H1 (cell line): ENCODE data around the gene SMAD1. TPM values are rescaled to one million over a fixed set of nuclear protein-coding genes. Genes with fewer than 3 reads are reported as not detected.
A peak's percentile ranks its signal among the peaks of the same experiment; 100 is the strongest.

Experiments
- CTCF ChIA-PET: fragments of 300-600 bp; sonication (Branson Sonifier 250); formaldehyde crosslinking; loops from one replicate; lab custom pipeline; 2021; ENCODE audit not compliant: partially characterized antibody; lab: Charles Lee
- POLR2A ChIA-PET: fragments of 300-600 bp; sonication (Branson Sonifier 250); formaldehyde crosslinking; loops from one replicate; lab custom pipeline; 2021; ENCODE audit warnings: inconsistent platforms; ENCODE audit not compliant: partially characterized antibody; lab: Charles Lee
- DNase-seq, 2 experiments: peaks; one replicate each; pipeline versions ENCODE4 v3.0.0 to v3.0.0-alpha.2; 2010 to 2022; ENCODE audit warnings: low spot score in 2 of 2, low read depth in 1 of 2, mixed read lengths in 1 of 2
- FAIRE-seq: peaks from 2 replicates; lab custom pipeline; 2011; peaks lifted over from hg19 to GRCh38; lab: Jason Lieb, UNC
- H2AFZ ChIP-seq: 2 replicates; pipeline ENCODE4 v1.8.1; 2012; ENCODE audit warnings: low read length, inconsistent platforms
- H2AK5ac ChIP-seq: 2 replicates; pipeline ENCODE4 v1.6.1; 2013; ENCODE audit warnings: low read depth, low read length
- H2BK120ac ChIP-seq: replicated peaks from 2 replicates; pipeline ENCODE3; 2013; ENCODE audit warnings: low read depth, low read length, inconsistent platforms
- H2BK12ac ChIP-seq: 2 replicates; pipeline ENCODE4 v1.6.1; 2013; ENCODE audit warnings: low read depth, low read length
- H2BK15ac ChIP-seq: 2 replicates; pipeline ENCODE4 v1.6.1; 2013; ENCODE audit warnings: low read length
- H2BK20ac ChIP-seq: 2 replicates; pipeline ENCODE4 v1.6.1; 2013; ENCODE audit warnings: low read length
- H2BK5ac ChIP-seq: 2 replicates; pipeline ENCODE4 v1.6.1; 2013; ENCODE audit warnings: low read depth, low read length
- H3K14ac ChIP-seq: 2 replicates; pipeline ENCODE4 v1.6.1; 2013; ENCODE audit warnings: inconsistent platforms; ENCODE audit not compliant: insufficient read length
- H3K18ac ChIP-seq: 2 replicates; pipeline ENCODE4 v1.6.1; 2013; ENCODE audit warnings: low read length; ENCODE audit errors: extremely low read depth
- H3K23ac ChIP-seq: 2 replicates; pipeline ENCODE4 v1.6.1; 2013; ENCODE audit warnings: inconsistent platforms; ENCODE audit not compliant: insufficient read length
- H3K23me2 ChIP-seq: 2 replicates; pipeline ENCODE4 v1.6.1; 2013; ENCODE audit warnings: low read depth, low read length
- H3K27ac ChIP-seq: 2 replicates; pipeline ENCODE4 v1.6.1; 2011; ENCODE audit warnings: low read depth, low read length, inconsistent platforms
- H3K27me3 ChIP-seq, 4 experiments: replicated peaks in 1 of 4; 1 replicate in 1 of 4; 2 replicates in 3 of 4; pipeline versions ENCODE4 v1.6.1 to v1.8.1; 2011 to 2013; ENCODE audit warnings: low read length in 3 of 4, mild to moderate bottlenecking in 3 of 4, inconsistent platforms in 2 of 4, mixed read lengths in 2 of 4, moderate library complexity in 1 of 4; ENCODE audit not compliant: control insufficient read depth in 3 of 4, insufficient read depth in 3 of 4; ENCODE audit errors: extremely low read depth in 1 of 4
- H3K36me3 ChIP-seq, 4 experiments: 2 replicates each; pipeline versions ENCODE4 v1.6.1 to v1.8.1; 2011 to 2013; ENCODE audit warnings: mild to moderate bottlenecking in 4 of 4, low read length in 3 of 4, moderate library complexity in 2 of 4, control low read depth in 1 of 4, inconsistent platforms in 1 of 4; ENCODE audit not compliant: insufficient read depth in 4 of 4, control insufficient read depth in 2 of 4
- H3K4ac ChIP-seq: replicated peaks from 2 replicates; pipeline ENCODE3; 2013; ENCODE audit warnings: low read length, low read depth, mixed read lengths, inconsistent platforms; ENCODE audit not compliant: insufficient read length
- H3K4me1 ChIP-seq, 4 experiments: replicated peaks in 1 of 4; 1 replicate in 1 of 4; 2 replicates in 3 of 4; pipeline versions ENCODE4 v1.6.1 to v1.8.1; 2011 to 2013; ENCODE audit warnings: low read length in 3 of 4, inconsistent platforms in 2 of 4, mixed read lengths in 1 of 4; ENCODE audit not compliant: insufficient read depth in 4 of 4, control insufficient read depth in 3 of 4
- H3K4me2 ChIP-seq, 2 experiments: 2 replicates each; pipeline versions ENCODE4 v1.6.1 to v1.8.1; 2011 to 2013; ENCODE audit warnings: low read depth in 2 of 2, low read length in 2 of 2, control low read depth in 1 of 2, inconsistent platforms in 1 of 2, mild to moderate bottlenecking in 1 of 2; ENCODE audit not compliant: insufficient read depth in 1 of 2
- H3K4me3 ChIP-seq, 4 experiments: fragments of 200-600, 300-600 bp in 1 of 4; sonication (generic), shearing (Covaris generic), sonication (Bioruptor Twin) in 1 of 4; 2 replicates each; pipeline versions ENCODE4 v1.5.1 to v1.8.1; 2011 to 2016; ENCODE audit warnings: low read length in 4 of 4, low read depth in 3 of 4, control low read depth in 2 of 4, inconsistent platforms in 2 of 4, mild to moderate bottlenecking in 2 of 4, mixed read lengths in 1 of 4, moderate library complexity in 1 of 4; ENCODE audit not compliant: insufficient read depth in 2 of 4; ENCODE audit errors: extremely low read depth in 1 of 4
- H3K56ac ChIP-seq: replicated peaks from 2 replicates; pipeline ENCODE3; 2013; ENCODE audit warnings: low read depth, mild to moderate bottlenecking, mixed read lengths, low read length, inconsistent platforms; ENCODE audit not compliant: insufficient read length
- H3K79me1 ChIP-seq: 2 replicates; pipeline ENCODE4 v1.6.1; 2013; ENCODE audit warnings: low read depth, low read length, control low read depth
- H3K79me2 ChIP-seq, 2 experiments: 2 replicates each; pipeline versions ENCODE4 v1.6.1 to v1.8.1; 2012 to 2013; ENCODE audit warnings: low read length in 2 of 2, mild to moderate bottlenecking in 2 of 2, inconsistent platforms in 1 of 2; ENCODE audit not compliant: insufficient read depth in 2 of 2, control insufficient read depth in 1 of 2
- H3K9ac ChIP-seq, 4 experiments: replicated peaks in 1 of 4; 1 replicate in 1 of 4; 2 replicates in 3 of 4; pipeline versions ENCODE4 v1.6.1 to v1.8.1; 2011 to 2013; ENCODE audit warnings: low read depth in 3 of 4, low read length in 3 of 4, control low read depth in 2 of 4, mild to moderate bottlenecking in 2 of 4, moderate library complexity in 2 of 4, inconsistent platforms in 1 of 4; ENCODE audit errors: extremely low read depth in 1 of 4
- H3K9me3 ChIP-seq, 2 experiments: 2 replicates each; pipeline versions ENCODE4 v1.6.1 to v1.8.1; 2012 to 2013; ENCODE audit warnings: mild to moderate bottlenecking in 2 of 2, moderate library complexity in 2 of 2, control low read depth in 1 of 2, inconsistent platforms in 1 of 2, low read depth in 1 of 2, low read length in 1 of 2, mixed read lengths in 1 of 2; ENCODE audit not compliant: insufficient read depth in 2 of 2
- H4K20me1 ChIP-seq, 2 experiments: replicated peaks in 1 of 2; 2 replicates each; pipeline versions ENCODE3 to v1.8.1; 2011 to 2013; ENCODE audit warnings: inconsistent platforms in 2 of 2, low read length in 2 of 2, mild to moderate bottlenecking in 1 of 2; ENCODE audit not compliant: insufficient read depth in 2 of 2, control insufficient read depth in 1 of 2
- H4K5ac ChIP-seq: 2 replicates; pipeline ENCODE4 v1.6.1; 2013; ENCODE audit warnings: low read length, low read depth, mixed read lengths, inconsistent platforms; ENCODE audit not compliant: insufficient read length
- H4K8ac ChIP-seq: 2 replicates; pipeline ENCODE4 v1.8.0; 2013; ENCODE audit warnings: mild to moderate bottlenecking, moderate library complexity, low read length, inconsistent platforms; ENCODE audit not compliant: insufficient read depth; ENCODE audit errors: extremely low read depth
- H4K91ac ChIP-seq: replicated peaks from 2 replicates; pipeline ENCODE3; 2013; ENCODE audit warnings: low read length, mixed read lengths, inconsistent platforms; ENCODE audit not compliant: insufficient read length
- ASH2L ChIP-seq: fragments of 200-600, 300-600 bp; sonication (generic); IDR thresholded peaks from one replicate; pipeline ENCODE4 v1.7.1; 2017; ENCODE audit warnings: low read length
- CHD2 ChIP-seq: IDR thresholded peaks from 2 replicates; pipeline ENCODE4 v1.6.1; 2012; ENCODE audit warnings: low read length, improper control_type of control experiment
- CREB1 ChIP-seq: IDR thresholded peaks from 2 replicates; pipeline ENCODE4 v1.6.1; 2012; ENCODE audit warnings: inconsistent platforms
- FOSL1 ChIP-seq: IDR thresholded peaks from 2 replicates; pipeline ENCODE4 v1.6.1; 2011; ENCODE audit warnings: mild to moderate bottlenecking, low read depth, low read length, moderate library complexity; ENCODE audit not compliant: insufficient read depth
- POLR2A ChIP-seq, 2 experiments: IDR thresholded peaks; 1 replicate in 1 of 2; 2 replicates in 1 of 2; pipeline ENCODE4 v1.6.1; 2011; ENCODE audit warnings: low read depth in 2 of 2, low read length in 2 of 2, mild to moderate bottlenecking in 2 of 2; ENCODE audit errors: control extremely low read depth in 1 of 2
- POLR2AphosphoS5 ChIP-seq: IDR thresholded peaks from 2 replicates; pipeline ENCODE4 v1.6.1; 2011; ENCODE audit warnings: low read depth, low read length
- SP4 ChIP-seq: IDR thresholded peaks from 2 replicates; pipeline ENCODE4 v1.6.1; 2012; ENCODE audit warnings: low read length, inconsistent platforms
- SUZ12 ChIP-seq: fragments of 200-600 bp; sonication (generic); IDR thresholded peaks from 2 replicates; pipeline ENCODE4 v1.6.1; 2012; ENCODE audit warnings: mild to moderate bottlenecking, inconsistent platforms, low read length, moderate library complexity, mixed read lengths
- TBP ChIP-seq: IDR thresholded peaks from 2 replicates; pipeline ENCODE4 v1.6.1; 2011; ENCODE audit warnings: low read depth, low read length, improper control_type of control experiment
- WGBS, 2 experiments: shearing (Covaris generic) in 1 of 2; methylation state at CpG; one replicate each; pipeline versions ENCODE4 v1.1.6 to v1.1.7; 2013 to 2015; ENCODE audit warnings: low lambda C conversion rate in 2 of 2, mixed read lengths in 2 of 2, inconsistent platforms in 1 of 2, low coverage in 1 of 2, missing lambda C conversion rate in 1 of 2; ENCODE audit not compliant: insufficient replicate concordance in 2 of 2, insufficient coverage in 1 of 2, insufficient read length in 1 of 2; ENCODE audit errors: extremely low coverage in 1 of 2, missing lambda C conversion rate in 1 of 2; 5-methylcytosine and 5-hydroxymethylcytosine counted together
- long read RNA-seq, 2 experiments: library from RNA in 1 of 2; library from capped mRNA in 1 of 2; stranded (forward); transcript quantifications; one replicate each; pipeline ENCODE4 v2.0.0, GENCODE V29; 2021; ENCODE audit warnings: inconsistent platforms in 1 of 2
- polyA minus RNA-seq, 3 experiments: library from RNA; depleted of rRNA, polyadenylated mRNA; stranded (reverse); fragments of >200 nt; gene quantifications; 1 replicate in 2 of 3; 2 replicates in 1 of 3; pipeline ENCODE4 v1.2.3, GENCODE V29; 2011
- polyA plus RNA-seq, 7 experiments: library from polyadenylated mRNA; depleted of rRNA in 3 of 7; stranded (reverse) in 5 of 7; unstranded in 2 of 7; fragments of >200 nt in 5 of 7; fragments of 200-250 nt in 2 of 7; gene quantifications; 1 replicate in 5 of 7; 2 replicates in 1 of 7; 4 replicates in 1 of 7; pipeline versions ENCODE4 v1.2.1 to v1.2.3, GENCODE V29; 2011 to 2013; ENCODE audit warnings: missing spikeins in 2 of 7, mixed read lengths in 2 of 7
- total RNA-seq: library from RNA; stranded (reverse); fragmentation: NEBNext Ultra II Directional; extraction: Animal tissue kit (Norgen Biotek cat#: 25700); gene quantifications from 2 replicates; pipeline ENCODE4 v1.2.1, GENCODE V29; 2021
- TF ChIP-seq, protein P1 (sequence below): IDR thresholded peaks from 2 replicates; pipeline ENCODE4 v1.6.1; 2012; ENCODE audit warnings: inconsistent platforms

Gene SMAD1
- total RNA-seq: 22.0 and 22.6 TPM in 2 replicates
- 20.1 and 25.3 TPM in 2 replicates for polyA plus RNA-seq (2011; rRNA removed)
- polyA plus RNA-seq (2011; cell fraction: cytosol; rRNA removed): 22.6 TPM
- 14.4 TPM for polyA plus RNA-seq (2011; cell fraction: nucleus; rRNA removed)
- polyA plus RNA-seq (2012, experiment 1 of 2): 13.2 to 17.6 TPM (median 15.2 TPM) in 4 replicates
- polyA plus RNA-seq (2012, experiment 2 of 2): 5.4 TPM
- polyA plus RNA-seq (2013, experiment 1 of 2): 20.9 TPM
- polyA plus RNA-seq (2013, experiment 2 of 2): 21.0 TPM
- 38.6 and 42.1 TPM in 2 replicates for polyA minus RNA-seq (2011; rRNA and poly(A)+ RNA removed)
- polyA minus RNA-seq (2011; cell fraction: cytosol; rRNA and poly(A)+ RNA removed): 19.3 TPM
- 34.7 TPM for polyA minus RNA-seq (2011; cell fraction: nucleus; rRNA and poly(A)+ RNA removed)
- long read RNA-seq, experiment 1, partial matches to known transcripts: 6 of 11 reads
- long read RNA-seq, experiment 1, other reads (novel, unspliced or antisense): 4 of 11 reads
- long read RNA-seq, experiment 2, partial matches to known transcripts: 3 of 16 reads
- long read RNA-seq, experiment 2, other reads (novel, unspliced or antisense): 9 of 16 reads

DNA sequence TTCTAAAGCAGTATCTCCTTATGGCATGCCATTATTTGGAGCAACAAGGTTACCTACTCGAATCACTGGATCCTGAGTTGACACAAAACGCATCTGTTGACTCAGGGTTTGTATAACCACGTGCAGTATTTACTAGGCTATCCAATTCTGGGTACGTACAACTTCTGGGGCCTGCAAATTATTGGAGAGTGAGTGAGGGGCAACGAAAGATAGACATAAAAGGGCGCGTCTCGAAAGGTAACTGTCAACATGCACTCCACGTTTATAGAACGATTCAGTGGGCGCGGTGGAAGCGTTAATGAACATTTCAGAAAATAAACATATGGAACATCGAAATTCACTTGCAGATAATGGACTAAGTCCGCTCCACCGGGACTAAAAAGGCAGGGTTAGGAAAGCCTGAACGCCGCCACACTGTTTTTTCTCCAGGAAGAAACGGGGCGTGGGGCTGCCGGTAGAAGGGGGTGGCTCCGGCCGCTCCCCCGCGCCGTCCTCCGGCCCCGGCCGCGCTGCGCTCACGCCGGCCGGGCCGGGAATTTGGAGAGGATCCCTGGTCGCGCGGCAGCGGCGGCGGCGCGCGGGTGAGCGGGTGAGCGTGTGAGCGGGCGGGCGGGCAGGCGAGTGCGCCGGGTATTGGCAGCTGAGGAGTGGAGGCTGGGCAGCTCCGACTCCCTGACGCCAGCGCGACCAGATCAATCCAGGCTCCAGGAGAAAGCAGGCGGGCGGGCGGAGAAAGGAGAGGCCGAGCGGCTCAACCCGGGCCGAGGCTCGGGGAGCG lies at the start of gene SMAD1:
TSS of gene SMAD1 (plus strand) at position 690 of the 778 bp plus-strand sequence. CDS start 32,761 bp downstream, outside the sequence.
- no peak within 1 kb of the TSS for H3K14ac ChIP-seq
- peak in 1 of 2 experiments; percentile 77 for DNase-seq
- peak within 1 kb of the TSS; percentile 81 for H2AFZ ChIP-seq
- H3K4me2 ChIP-seq: peak within 1 kb of the TSS; percentile 85 to 97
- peaks cover 0 to 37% of the 10 kb centered on the region in 2 experiments; a peak in 3 of 4 replicates for H3K79me2 ChIP-seq
- H3K23me2 ChIP-seq: peaks cover 11% of the 10 kb centered on the region
- WGBS, 2 experiments: 4% methylated on average over 39 of the region's 65 CpGs; no CpG with 5 or more reads in 1 of the 2 experiments
- no peaks in the 10 kb centered on the region; a peak in 1 of 7 replicates for H3K27me3 ChIP-seq
- CTCF ChIA-PET: interaction anchor here (1.0 to 1.3 kb wide), 2 partner anchors 11 to 265 kb away, joined by 3 read pairs; no protein-coding TSS in a partner anchor
- peak within 1 kb of the TSS; percentile 58 for H4K91ac ChIP-seq
- no peak within 1 kb of the TSS for H3K4ac ChIP-seq
- H3K9me3 ChIP-seq: no peaks in the 10 kb centered on the region
- H2BK5ac ChIP-seq: peak within 1 kb of the TSS; percentile 49
- H4K20me1 ChIP-seq: no peaks in the 10 kb centered on the region
- no peak within 1 kb of the TSS for H3K23ac ChIP-seq
- H2AK5ac ChIP-seq: no peak within 1 kb of the TSS
- no peak for FAIRE-seq
- peak within 1 kb of the TSS; percentile 80 to 95 (median 87) for H3K4me3 ChIP-seq
- H2BK20ac ChIP-seq: no peak within 1 kb of the TSS
- peak within 1 kb of the TSS; percentile 32 for H3K56ac ChIP-seq
- H2BK15ac ChIP-seq: no peak within 1 kb of the TSS
- H3K79me1 ChIP-seq: no peaks in the 10 kb centered on the region; the same call in 1 of the 2 replicates
- peaks cover 0 to 9% (median 2%) of the 10 kb centered on the region in 4 experiments; a peak in 5 of 7 replicates for H3K4me1 ChIP-seq
- peak within 1 kb of the TSS; percentile 66 for H3K27ac ChIP-seq
- peak within 1 kb of the TSS; percentile 39; the same call in 1 of the 2 replicates for H3K18ac ChIP-seq
- H2BK12ac ChIP-seq: peak within 1 kb of the TSS; percentile 42; the same call in 1 of the 2 replicates
- peak within 1 kb of the TSS; percentile 63 for H4K5ac ChIP-seq
- POLR2A ChIA-PET: interaction anchor here (0.6 kb wide), 1 partner anchor 112 kb away, joined by 3 read pairs; no protein-coding TSS in a partner anchor
- peak within 1 kb of the TSS; percentile 76 to 92 (median 82) for H3K9ac ChIP-seq
- no peaks in the 10 kb centered on the region; a peak in 1 of 8 replicates for H3K36me3 ChIP-seq
- H2BK120ac ChIP-seq: no peak within 1 kb of the TSS
- peak within 1 kb of the TSS; percentile 95 for H4K8ac ChIP-seq
- peak; percentile 39; the same call in 1 of the 2 replicates for TF ChIP-seq SUZ12
- TF ChIP-seq CHD2: no peak
- TF ChIP-seq POLR2A (IDR thresholded peaks at IDR 0.05; ENCODE audit: control extremely low read depth in 1 of 2, low read depth in 2 of 2, low read length in 2 of 2): peak; percentile 46 to 72; a peak in 1 of 3 replicates
- TF ChIP-seq CREB1: no peak
- peak; percentile 22; the same call in 1 of the 2 replicates for TF ChIP-seq POLR2AphosphoS5
- no peak for TF ChIP-seq FOSL1
- peak; percentile 62 for TF ChIP-seq TBP
- TF ChIP-seq, protein P1, sequence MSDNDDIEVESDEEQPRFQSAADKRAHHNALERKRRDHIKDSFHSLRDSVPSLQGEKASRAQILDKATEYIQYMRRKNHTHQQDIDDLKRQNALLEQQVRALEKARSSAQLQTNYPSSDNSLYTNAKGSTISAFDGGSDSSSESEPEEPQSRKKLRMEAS: peak; percentile 37
- no peak for TF ChIP-seq SP4
- TF ChIP-seq ASH2L: peak; percentile 39
